ENCODE results near the gene SCO2.
"Not testable (repeated sequence)": the region's sequence is repeated elsewhere in the genome, so short reads cannot be mapped to it uniquely, and the experiment has no call there.

SCO2 gene

DNA sequence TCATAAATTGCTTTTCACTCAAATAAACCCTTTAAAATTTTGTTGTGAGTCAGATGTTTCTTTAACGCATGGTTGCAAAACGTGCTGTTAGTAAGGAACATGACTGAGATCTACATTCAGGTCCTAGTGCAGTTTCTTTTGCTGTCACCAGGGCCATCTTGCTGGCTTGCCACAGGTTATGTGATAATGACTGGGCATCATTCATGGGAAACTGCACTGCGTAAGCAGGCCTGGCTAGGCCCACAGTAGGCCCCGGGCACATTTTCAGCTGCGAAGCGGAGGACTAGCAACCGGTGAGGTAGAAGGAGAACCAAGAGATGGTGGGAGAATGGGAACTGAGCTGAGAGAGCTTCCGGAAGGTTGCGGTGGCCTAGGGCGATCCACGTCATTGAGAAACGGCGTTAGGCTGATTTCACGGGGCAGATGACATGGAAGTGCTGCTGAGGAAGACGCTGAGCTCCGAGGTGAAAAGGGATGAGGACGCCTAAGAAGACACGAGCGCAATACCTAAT is 17.1 kb upstream of the SCO2 start:
- Histone ChIP-seq H3K27me3 (ENCODE audit: control insufficient read depth in 1 of 2, insufficient read depth in 2 of 2, low read length in 2 of 2) (peaks cover 0 to under 1% of the 10 kb centered on the region in 2 donors), H3K9ac (ENCODE audit: low read depth in 1 of 2, low read length in 2 of 2) (no peak overlapping the region), H3K4me3 (ENCODE audit: low read depth in 1 of 2, low read length in 2 of 2) (no peak overlapping the region), H3K36me3 (ENCODE audit: control insufficient read depth in 1 of 2, insufficient read depth in 2 of 2, low read length in 2 of 2) (no peaks in the 10 kb centered on the region), H3K27ac (ENCODE audit: low read depth, low read length) (peak overlapping the region; percentile 13), H3K4me1 (ENCODE audit: control insufficient read depth in 1 of 2, insufficient read depth in 2 of 2, low read length in 2 of 2) (peaks cover 32 to 42% of the 10 kb centered on the region in 2 donors), H3K9me3 (ENCODE audit: control insufficient read depth in 1 of 2, low read length in 2 of 2) (no peaks in the 10 kb centered on the region)

GRCh38 chr22:50541667-50542026 is 16.2 kb upstream of the SCO2 start:
- not testable (repeated sequence) for H3K9ac ChIP-seq (ENCODE audit: low read depth in 1 of 2, low read length in 2 of 2); H3K27me3 ChIP-seq (ENCODE audit: control insufficient read depth in 1 of 2, insufficient read depth in 2 of 2, low read length in 2 of 2); H3K9me3 ChIP-seq (ENCODE audit: control insufficient read depth in 1 of 2, low read length in 2 of 2); H3K36me3 ChIP-seq (ENCODE audit: control insufficient read depth in 1 of 2, insufficient read depth in 2 of 2, low read length in 2 of 2)
- H3K4me1 ChIP-seq (ENCODE audit: control insufficient read depth in 1 of 2, insufficient read depth in 2 of 2, low read length in 2 of 2) = peaks cover 32 to 42% of the 10 kb centered on the region in 2 donors
- H3K27ac ChIP-seq (ENCODE audit: low read depth, low read length) = peak overlapping the region; percentile 51
- peak overlapping the region in 1 of 2 donors; percentile 21 for H3K4me3 ChIP-seq (ENCODE audit: low read depth in 1 of 2, low read length in 2 of 2)

- H3K4me1 ChIP-seq (ENCODE audit: control insufficient read depth in 1 of 2, insufficient read depth in 2 of 2, low read length in 2 of 2) = peaks cover 32 to 39% of the 10 kb centered on the region in 2 donors
- no peaks in the 10 kb centered on the region for H3K9me3 ChIP-seq (ENCODE audit: control insufficient read depth in 1 of 2, low read length in 2 of 2)
- H3K9ac ChIP-seq (ENCODE audit: low read depth in 1 of 2, low read length in 2 of 2) = peak overlapping the region in 1 of 2 donors; percentile 69
- H3K36me3 ChIP-seq (ENCODE audit: control insufficient read depth in 1 of 2, insufficient read depth in 2 of 2, low read length in 2 of 2) = no peaks in the 10 kb centered on the region
- H3K27me3 ChIP-seq (ENCODE audit: control insufficient read depth in 1 of 2, insufficient read depth in 2 of 2, low read length in 2 of 2) = no peaks in the 10 kb centered on the region
- no peak overlapping the region for H3K27ac ChIP-seq (ENCODE audit: low read depth, low read length)
- no peak overlapping the region for H3K4me3 ChIP-seq (ENCODE audit: low read depth in 1 of 2, low read length in 2 of 2)
These were observed 15.0 kb upstream of the SCO2 start for GRCh38 chr22:50540381-50540780.

DNA sequence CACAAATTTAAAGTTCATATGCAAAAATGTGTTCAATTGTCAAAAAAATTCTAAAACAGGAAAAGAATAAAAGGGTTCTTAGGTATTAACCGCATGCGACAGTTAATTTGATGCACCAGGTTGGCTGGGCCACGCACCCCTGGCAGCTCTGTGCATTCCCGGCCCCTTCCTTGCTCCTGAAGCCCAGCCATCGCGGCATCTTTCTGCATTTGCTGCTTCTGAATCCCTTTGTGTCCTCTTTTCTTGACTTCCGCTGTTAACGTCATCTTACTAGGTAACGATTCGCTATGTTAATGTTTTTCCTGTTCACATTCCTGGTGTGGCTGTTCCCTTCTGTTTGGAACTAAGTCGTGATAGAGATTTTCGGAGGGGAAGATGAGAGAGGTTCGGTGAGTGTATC is 12.4 kb upstream of the SCO2 start:
- Histone ChIP-seq H3K36me3 (ENCODE audit: control insufficient read depth in 1 of 2, insufficient read depth in 2 of 2, low read length in 2 of 2) (no peaks in the 10 kb centered on the region), H3K4me3 (ENCODE audit: low read depth in 1 of 2, low read length in 2 of 2) (no peak overlapping the region), H3K4me1 (ENCODE audit: control insufficient read depth in 1 of 2, insufficient read depth in 2 of 2, low read length in 2 of 2) (peaks cover 22 to 28% of the 10 kb centered on the region in 2 donors), H3K9me3 (ENCODE audit: control insufficient read depth in 1 of 2, low read length in 2 of 2) (no peaks in the 10 kb centered on the region), H3K9ac (ENCODE audit: low read depth in 1 of 2, low read length in 2 of 2) (no peak overlapping the region), H3K27me3 (ENCODE audit: control insufficient read depth in 1 of 2, insufficient read depth in 2 of 2, low read length in 2 of 2) (no peaks in the 10 kb centered on the region), H3K27ac (ENCODE audit: low read depth, low read length) (peak overlapping the region; percentile 85)

- H3K9ac ChIP-seq (ENCODE audit: low read depth in 1 of 2, low read length in 2 of 2) = no peak overlapping the region
- no peak overlapping the region for H3K4me3 ChIP-seq (ENCODE audit: low read depth in 1 of 2, low read length in 2 of 2)
- no peak overlapping the region for H3K27ac ChIP-seq (ENCODE audit: low read depth, low read length)
- no peaks in the 10 kb centered on the region for H3K36me3 ChIP-seq (ENCODE audit: control insufficient read depth in 1 of 2, insufficient read depth in 2 of 2, low read length in 2 of 2)
- H3K4me1 ChIP-seq (ENCODE audit: control insufficient read depth in 1 of 2, insufficient read depth in 2 of 2, low read length in 2 of 2) = peaks cover 22 to 27% of the 10 kb centered on the region in 2 donors
- no peaks in the 10 kb centered on the region for H3K27me3 ChIP-seq (ENCODE audit: control insufficient read depth in 1 of 2, insufficient read depth in 2 of 2, low read length in 2 of 2)
- no peaks in the 10 kb centered on the region for H3K9me3 ChIP-seq (ENCODE audit: control insufficient read depth in 1 of 2, low read length in 2 of 2)
These were observed 10.8 kb upstream of the SCO2 start for GRCh38 chr22:50536226-50536625.

- H3K27ac ChIP-seq (ENCODE audit: low read depth, low read length) = no peak overlapping the region
- no peaks in the 10 kb centered on the region for H3K27me3 ChIP-seq (ENCODE audit: control insufficient read depth in 1 of 2, insufficient read depth in 2 of 2, low read length in 2 of 2)
- no peaks in the 10 kb centered on the region for H3K36me3 ChIP-seq (ENCODE audit: control insufficient read depth in 1 of 2, insufficient read depth in 2 of 2, low read length in 2 of 2)
- H3K4me3 ChIP-seq (ENCODE audit: low read depth in 1 of 2, low read length in 2 of 2) = no peak overlapping the region
- no peak overlapping the region for H3K9ac ChIP-seq (ENCODE audit: low read depth in 1 of 2, low read length in 2 of 2)
- H3K4me1 ChIP-seq (ENCODE audit: control insufficient read depth in 1 of 2, insufficient read depth in 2 of 2, low read length in 2 of 2) = peaks cover 21 to 23% of the 10 kb centered on the region in 2 donors
- no peaks in the 10 kb centered on the region for H3K9me3 ChIP-seq (ENCODE audit: control insufficient read depth in 1 of 2, low read length in 2 of 2)
These were observed 9.7 kb upstream of the SCO2 start for GRCh38 chr22:50535113-50535512.

DNA sequence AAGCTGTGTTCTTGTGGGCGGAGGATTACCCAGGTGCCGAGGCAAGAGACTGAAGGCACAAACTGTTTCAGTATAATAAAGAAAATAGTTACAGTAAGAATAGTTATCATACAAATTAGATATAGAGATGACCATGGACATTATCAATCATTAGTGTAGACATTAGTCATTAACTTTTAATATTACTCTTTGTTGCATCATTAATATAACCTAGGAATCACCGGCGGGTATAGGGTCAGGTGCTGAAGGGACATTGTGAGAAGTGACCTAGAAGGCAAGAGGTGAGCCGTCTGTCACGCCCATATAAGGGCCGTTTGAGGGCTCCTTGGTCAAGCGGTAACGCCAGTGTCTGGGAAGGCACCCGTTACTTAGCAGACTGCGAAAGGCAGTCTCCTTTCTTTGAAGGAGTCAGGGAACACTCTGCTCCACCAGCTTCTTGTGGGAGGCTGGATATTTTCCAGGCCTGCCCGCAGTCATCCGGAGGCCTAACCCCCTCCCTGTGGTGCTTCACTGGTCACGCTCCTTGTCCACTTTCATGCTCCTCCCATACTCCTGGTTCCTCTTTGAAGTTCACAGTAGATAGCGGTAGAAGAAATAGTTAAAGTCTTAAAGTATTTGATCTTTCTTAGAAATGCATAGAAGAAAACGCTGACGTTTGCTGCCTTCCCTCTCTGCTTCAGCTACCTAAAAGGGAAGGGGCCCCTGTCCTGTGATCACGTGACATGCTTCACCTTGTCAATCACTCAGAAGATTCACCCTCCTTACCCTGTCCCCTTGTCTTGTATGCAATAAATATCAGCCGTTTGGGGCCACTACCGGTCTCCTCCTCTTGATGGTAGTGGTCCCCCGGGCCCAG is 8.7 kb upstream of the SCO2 start:
- not testable (repeated sequence) for H3K4me3 ChIP-seq (ENCODE audit: low read depth in 1 of 2, low read length in 2 of 2); H3K27me3 ChIP-seq (ENCODE audit: control insufficient read depth in 1 of 2, insufficient read depth in 2 of 2, low read length in 2 of 2); H3K9me3 ChIP-seq (ENCODE audit: control insufficient read depth in 1 of 2, low read length in 2 of 2); H3K36me3 ChIP-seq (ENCODE audit: control insufficient read depth in 1 of 2, insufficient read depth in 2 of 2, low read length in 2 of 2)
- Histone ChIP-seq H3K4me1 (ENCODE audit: control insufficient read depth in 1 of 2, insufficient read depth in 2 of 2, low read length in 2 of 2) (peaks cover 19 to 20% of the 10 kb centered on the region in 2 donors), H3K27ac (ENCODE audit: low read depth, low read length) (peak overlapping the region; percentile 26), H3K9ac (ENCODE audit: low read depth in 1 of 2, low read length in 2 of 2) (peak overlapping the region in 1 of 2 donors; percentile 18)

GRCh38 chr22:50532824-50533796 is 7.7 kb upstream of the SCO2 start:
- Histone ChIP-seq H3K27ac (ENCODE audit: low read depth, low read length) (no peak overlapping the region), H3K9me3 (ENCODE audit: control insufficient read depth in 1 of 2, low read length in 2 of 2) (no peaks in the 10 kb centered on the region), H3K36me3 (ENCODE audit: control insufficient read depth in 1 of 2, insufficient read depth in 2 of 2, low read length in 2 of 2) (no peaks in the 10 kb centered on the region), H3K4me3 (ENCODE audit: low read depth in 1 of 2, low read length in 2 of 2) (no peak overlapping the region), H3K27me3 (ENCODE audit: control insufficient read depth in 1 of 2, insufficient read depth in 2 of 2, low read length in 2 of 2) (no peaks in the 10 kb centered on the region), H3K9ac (ENCODE audit: low read depth in 1 of 2, low read length in 2 of 2) (peak overlapping the region in 1 of 2 donors; percentile 98), H3K4me1 (ENCODE audit: control insufficient read depth in 1 of 2, insufficient read depth in 2 of 2, low read length in 2 of 2) (peaks cover 21% of the 10 kb centered on the region in 2 donors)

GRCh38 chr22:50531962-50532674 is 6.7 kb upstream of the SCO2 start:
- H3K4me3 ChIP-seq (ENCODE audit: low read depth in 1 of 2, low read length in 2 of 2) = peak overlapping the region; percentile 66 to 85
- no peaks in the 10 kb centered on the region for H3K36me3 ChIP-seq (ENCODE audit: control insufficient read depth in 1 of 2, insufficient read depth in 2 of 2, low read length in 2 of 2)
- H3K27me3 ChIP-seq (ENCODE audit: control insufficient read depth in 1 of 2, insufficient read depth in 2 of 2, low read length in 2 of 2) = no peaks in the 10 kb centered on the region
- H3K27ac ChIP-seq (ENCODE audit: low read depth, low read length) = peak overlapping the region; percentile 99
- H3K4me1 ChIP-seq (ENCODE audit: control insufficient read depth in 1 of 2, insufficient read depth in 2 of 2, low read length in 2 of 2) = peaks cover 28 to 30% of the 10 kb centered on the region in 2 donors
- H3K9me3 ChIP-seq (ENCODE audit: control insufficient read depth in 1 of 2, low read length in 2 of 2) = no peaks in the 10 kb centered on the region
- peak overlapping the region; percentile 98 for H3K9ac ChIP-seq (ENCODE audit: low read depth in 1 of 2, low read length in 2 of 2)

Measured in duodenal mucosa (tissue), 2 donors.